ENCODE measurements around the gene PARP3. TPM values are rescaled to one million over a fixed set of nuclear protein-coding genes. Genes with fewer than 3 reads are reported as not detected.

PARP3 gene
- total RNA-seq, 1 donor from 2014 or later: 12.7 TPM

GRCh38 chr3:51940648-51941462 is 1.3 kb upstream of the PARP3 start:
- no peaks in the 10 kb centered on the region for H3K9me3 Mint-ChIP-seq
- ATAC-seq (ENCODE audit: low read depth) (no peak), DNase-seq (peak; percentile 7)
- ChIA-PET POLR2A (interaction anchor here (0.6 to 2.6 kb wide), 9 partner anchors 8 to 556 kb away, joined by 3 to 35 read pairs (median 4); partner anchors contain the start of genes ABHD14A, ABHD14B, MANF and PCBP4), CTCF (interaction anchor here (0.7 to 2.2 kb wide), 6 partner anchors 32 to 179 kb away, joined by 3 to 27 read pairs (median 4); partner anchors contain the start of genes ABHD14B, ACY1 and DUSP7)
- intact Hi-C loops (cut with micrococcal nuclease): loop anchor here (5.0 kb wide), 1 partner anchor 766 kb away; the partner anchor contains the start of genes GLT8D1 and SPCS1
- peaks cover 38% of the 10 kb centered on the region for H3K36me3 Mint-ChIP-seq (ENCODE audit: low read depth)
- peak overlapping the region; percentile 38 for H3K27ac Mint-ChIP-seq
- H3K4me1 Mint-ChIP-seq: peaks cover 38% of the 10 kb centered on the region
- peak overlapping the region; percentile 90 for H3K4me3 Mint-ChIP-seq
- no peaks in the 10 kb centered on the region for H3K27me3 Mint-ChIP-seq
- TF ChIP-seq CTCF (IDR thresholded peaks at IDR 0.05): no peak

GRCh38 chr3:51941463-51941797 is 733 bp upstream of the PARP3 start:
- ATAC-seq (ENCODE audit: low read depth): no peak
- H3K36me3 Mint-ChIP-seq (ENCODE audit: low read depth): peaks cover 33% of the 10 kb centered on the region
- no peaks in the 10 kb centered on the region for H3K27me3 Mint-ChIP-seq
- H3K4me3 Mint-ChIP-seq: peak overlapping the region; percentile 90
- no peak for TF ChIP-seq CTCF (IDR thresholded peaks at IDR 0.05)
- H3K9me3 Mint-ChIP-seq: no peaks in the 10 kb centered on the region
- POLR2A ChIA-PET: interaction anchor here (0.6 to 2.6 kb wide), 8 partner anchors 8 to 556 kb away, joined by 3 to 35 read pairs (median 4); partner anchors contain the start of genes ABHD14A, ABHD14B, MANF and PCBP4
- intact Hi-C loops (cut with micrococcal nuclease): loop anchor here (5.0 kb wide), 1 partner anchor 766 kb away; the partner anchor contains the start of genes GLT8D1 and SPCS1
- CTCF ChIA-PET: interaction anchor here (0.7 to 2.2 kb wide), 6 partner anchors 31 to 179 kb away, joined by 3 to 27 read pairs (median 4); partner anchors contain the start of genes ABHD14B, ACY1 and DUSP7
- peaks cover 38% of the 10 kb centered on the region for H3K4me1 Mint-ChIP-seq
- H3K27ac Mint-ChIP-seq: peak overlapping the region; percentile 35
- no peak for DNase-seq

- H3K4me3 Mint-ChIP-seq: peak overlapping the region; percentile 90
- H3K36me3 Mint-ChIP-seq (ENCODE audit: low read depth): peaks cover 23% of the 10 kb centered on the region
- no peak for TF ChIP-seq CTCF (IDR thresholded peaks at IDR 0.05)
- peak overlapping the region; percentile 77 for H3K27ac Mint-ChIP-seq
- ATAC-seq (ENCODE audit: low read depth) (peak; percentile 9), DNase-seq (peak; percentile 34)
- CTCF ChIA-PET: interaction anchor here (0.6 to 2.2 kb wide), 8 partner anchors 10 to 114 kb away, joined by 3 to 27 read pairs (median 4); partner anchors contain the start of genes ABHD14B, DUSP7, PCBP4 and RPL29
- no peaks in the 10 kb centered on the region for H3K27me3 Mint-ChIP-seq
- peaks cover 38% of the 10 kb centered on the region for H3K4me1 Mint-ChIP-seq
- intact Hi-C loops (cut with micrococcal nuclease): loop anchor here (1.0 to 5.0 kb wide), 12 partner anchors 13 to 764 kb away; partner anchors contain the start of genes ABHD14B, ACY1, GLT8D1 and MANF
- no peaks in the 10 kb centered on the region for H3K9me3 Mint-ChIP-seq
- POLR2A ChIA-PET: interaction anchor here (0.5 to 2.6 kb wide), 11 partner anchors 10 to 443 kb away, joined by 3 to 35 read pairs (median 4); partner anchors contain the start of genes ABHD14A, ABHD14B, ACY1 and DCAF1
Observed at GRCh38 chr3:51942603-51943450, 664 bp downstream of the PARP3 start.

- peak; percentile 14 for DNase-seq
Observed at GRCh38 chr3:51943451-51944391, 1.6 kb downstream of the PARP3 start.

More at GRCh38 chr3:51943451-51944391, 1.6 kb downstream of the PARP3 start:
- TF ChIP-seq CTCF (IDR thresholded peaks at IDR 0.05): no peak
- Mint-ChIP-seq H3K27ac (no peak overlapping the region), H3K9me3 (no peaks in the 10 kb centered on the region), H3K27me3 (no peaks in the 10 kb centered on the region), H3K4me1 (peaks cover 38% of the 10 kb centered on the region), H3K4me3 (no peak overlapping the region), H3K36me3 (ENCODE audit: low read depth) (peaks cover 15% of the 10 kb centered on the region)
- POLR2A ChIA-PET: interaction anchor here (0.6 to 2.6 kb wide), 6 partner anchors 24 to 309 kb away, joined by 3 to 35 read pairs (median 7); partner anchors contain the start of genes ABHD14A, ABHD14B, ACY1 and RPL29
- CTCF ChIA-PET: interaction anchor here (1.2 to 2.2 kb wide), 4 partner anchors 29 to 113 kb away, joined by 3 to 27 read pairs (median 6); partner anchors contain the start of genes ABHD14B, DUSP7 and RPL29
- ATAC-seq (ENCODE audit: low read depth): no peak
- intact Hi-C loops (cut with micrococcal nuclease): loop anchor here (2.0 to 5.0 kb wide), 3 partner anchors 39 to 764 kb away; partner anchors contain the start of genes ACY1, GLT8D1 and SPCS1

All from activated B cell treated with CpG ODN at 0.5 μM for 24 hours (primary cell).